K562 (cell line): ENCODE results near the gene DGKA. TPM values are rescaled to one million over a fixed set of nuclear protein-coding genes. Genes with fewer than 3 reads are reported as not detected.

Source experiments
- ARID2 ChIP-seq: fragments of 450-650 bp; IDR thresholded peaks from 2 replicates; pipeline ENCODE4 v1.6.1; 2017; ENCODE audit warnings: antibody characterized with exemption, mild to moderate bottlenecking
- DDX20 ChIP-seq: fragments of 450-650 bp; IDR thresholded peaks from 2 replicates; pipeline ENCODE4 v1.6.1; 2016; ENCODE audit warnings: missing genetic modification characterization, low read depth, mild to moderate bottlenecking, missing compliant biosample characterization, moderate library complexity
- ERF ChIP-seq: fragments of 450-650 bp; formaldehyde crosslinking; IDR thresholded peaks from 2 replicates; pipeline ENCODE4 v1.4.0; 2020; ENCODE audit warnings: mild to moderate bottlenecking, mixed read lengths
- FOSL1 ChIP-seq: fragments of 200-800 bp; sonication (Bioruptor generic); conservative IDR thresholded peaks from 2 replicates; pipeline ENCODE4 v1.6.1; 2016; ENCODE audit warnings: missing genetic modification characterization, missing compliant biosample characterization
- FOXP1 ChIP-seq: sonication (generic); formaldehyde crosslinking; IDR thresholded peaks from 2 replicates; pipeline ENCODE4 v1.8.0; 2022; ENCODE audit warnings: mild to moderate bottlenecking, missing genetic modification reagents
- FUS ChIP-seq: fragments of 200-400 bp; formaldehyde crosslinking; optimal IDR thresholded peaks from 2 replicates; pipeline ENCODE3; 2017; ENCODE audit warnings: low read depth, low read length
- GABPA ChIP-seq: fragments of 200-800 bp; sonication (Bioruptor generic); conservative IDR thresholded peaks from 2 replicates; pipeline ENCODE4 v1.6.1; 2016; ENCODE audit warnings: low read depth, missing genetic modification characterization, missing compliant biosample characterization
- HMGXB4 ChIP-seq: sonication (generic); formaldehyde crosslinking; IDR thresholded peaks from 2 replicates; pipeline ENCODE4 v1.8.1; 2023; ENCODE audit warnings: mild to moderate bottlenecking, missing genetic modification reagents
- HOXB6 ChIP-seq: fragments of 250-450 bp; sonication (Bioruptor Pico); IDR thresholded peaks from 2 replicates; pipeline ENCODE4 v1.5.1; 2022; ENCODE audit warnings: mild to moderate bottlenecking, borderline replicate concordance
- MAFK ChIP-seq: IDR thresholded peaks from 2 replicates; pipeline ENCODE4 v1.6.1; 2011; ENCODE audit warnings: low read length, improper control_type of control experiment
- MAX ChIP-seq: sonication (generic); formaldehyde crosslinking; IDR thresholded peaks from 2 replicates; pipeline ENCODE4 v1.9.0; 2022; ENCODE audit warnings: mild to moderate bottlenecking, missing genetic modification reagents
- MBD2 ChIP-seq: sonication (generic); IDR thresholded peaks from 2 replicates; pipeline ENCODE4 v1.6.1; 2016; ENCODE audit warnings: low read depth, borderline replicate concordance
- NFE2L1 ChIP-seq: fragments of 450-650 bp; IDR thresholded peaks from 2 replicates; pipeline ENCODE4 v1.6.1; 2016; ENCODE audit warnings: missing genetic modification characterization, low read depth, mild to moderate bottlenecking, missing compliant biosample characterization, moderate library complexity, borderline replicate concordance
- PHTF2 ChIP-seq: fragments of 250-450 bp; sonication (Bioruptor Pico); IDR thresholded peaks from 2 replicates; pipeline ENCODE4 v1.5.0; 2021; ENCODE audit warnings: mild to moderate bottlenecking
- POLR2B ChIP-seq: fragments of 450-650 bp; IDR thresholded peaks from 2 replicates; pipeline ENCODE4 v1.6.1; 2018; ENCODE audit warnings: low read depth; ENCODE audit not compliant: partially characterized antibody
- SMAD3 ChIP-seq: fragments of 450-650 bp; formaldehyde crosslinking; conservative IDR thresholded peaks from 2 replicates; pipeline ENCODE4 v1.4.0; 2020; ENCODE audit warnings: mild to moderate bottlenecking
- SNAPC5 ChIP-seq: fragments of 250-450 bp; sonication (Bioruptor Pico); IDR thresholded peaks from 2 replicates; pipeline ENCODE4 v1.8.0; 2021; ENCODE audit warnings: moderate library complexity, mild to moderate bottlenecking, inconsistent platforms
- TCFL5 ChIP-seq: fragments of 250-450 bp; sonication (Bioruptor Pico); conservative IDR thresholded peaks from 2 replicates; pipeline ENCODE4 v1.6.1; 2021; ENCODE audit warnings: mild to moderate bottlenecking, moderate library complexity, matching md5 sums
- TEAD1 ChIP-seq, 2 experiments: fragments of 450-650 bp in 1 of 2; sonication (generic) in 1 of 2; formaldehyde crosslinking; IDR thresholded peaks; 2 replicates each; pipeline versions ENCODE4 v1.4.0 to v1.8.0; 2020 to 2022; ENCODE audit warnings: mild to moderate bottlenecking in 2 of 2, missing genetic modification reagents in 1 of 2
- THAP12 ChIP-seq: fragments of 250-450 bp; sonication (Bioruptor Pico); IDR thresholded peaks from 2 replicates; pipeline ENCODE4 v1.9.0; 2021; ENCODE audit warnings: mild to moderate bottlenecking, inconsistent platforms
- ZFP1 ChIP-seq: fragments of 450-650 bp; formaldehyde crosslinking; IDR thresholded peaks from 2 replicates; pipeline ENCODE4 v1.4.0; 2020; ENCODE audit warnings: mild to moderate bottlenecking, mixed read lengths
- ZFX ChIP-seq: sonication (generic); formaldehyde crosslinking; IDR thresholded peaks from 2 replicates; pipeline ENCODE4 v1.8.0; 2022; ENCODE audit warnings: mild to moderate bottlenecking, missing genetic modification reagents, moderate library complexity
- ZNF197 ChIP-seq: fragments of 200-800 bp; sonication (Bioruptor generic); IDR thresholded peaks from 2 replicates; pipeline ENCODE4 v1.6.1; 2016; ENCODE audit warnings: low read depth, missing genetic modification characterization, missing compliant biosample characterization
- ZNF41 ChIP-seq: fragments of 250-450 bp; sonication (Bioruptor Pico); conservative IDR thresholded peaks from 2 replicates; pipeline ENCODE4 v1.4.0; 2020; ENCODE audit warnings: mild to moderate bottlenecking
- ZNF445 ChIP-seq: fragments of 250-450 bp; sonication (Bioruptor Pico); IDR thresholded peaks from 2 replicates; pipeline ENCODE4 v1.4.0; 2020; ENCODE audit warnings: low read depth, mild to moderate bottlenecking, moderate library complexity
- polyA plus RNA-seq, 8 experiments: library from polyadenylated mRNA; depleted of rRNA in 4 of 8; stranded (reverse) in 5 of 8; unstranded in 3 of 8; fragments of >200 nt; fragmentation: Nextera tagmentation in 2 of 8; fragmentation: Illumina TruSeq in 1 of 8; extraction: Ambion mirVana in 2 of 8; extraction: Trizol in 1 of 8; gene quantifications; 2 replicates each; pipeline versions ENCODE4 v1.2.1 to v1.2.3, GENCODE V29; 2011 to 2014; ENCODE audit warnings: inconsistent platforms in 1 of 8, missing spikeins in 1 of 8
- total RNA-seq, 7 experiments: library from RNA; depleted of rRNA in 6 of 7; stranded (reverse); fragments of >200 nt in 6 of 7; fragmentation: Illumina TruSeq in 2 of 7; extraction: Trizol in 2 of 7; gene quantifications; 2 replicates each; pipeline versions ENCODE4 v1.2.1 to v1.2.3, GENCODE V29; 2011 to 2021; ENCODE audit warnings: low replicate concordance in 1 of 7

The DGKA gene
- total and polyA plus RNA-seq, 9 of the 15 experiments (the other 6 are each of a cell fraction or from before 2014, with no cell fraction given) = 3.4 to 12.4 (median 6.2) TPM

- TF ChIP-seq MAFK = no peak
- TF ChIP-seq MAX (CRISPR knock-in tag) = no peak; the same call in 1 of the 2 replicates
- TF ChIP-seq SMAD3 (CRISPR knock-in tag) = no peak
- no peak for TF ChIP-seq FUS
- no peak for TF ChIP-seq ARID2
- no peak for TF ChIP-seq ZNF197 (CRISPR knock-in tag)
- peak; percentile 33; the same call in 1 of the 2 replicates for TF ChIP-seq THAP12
- TF ChIP-seq PHTF2 = peak; percentile 58; the same call in 1 of the 2 replicates
- no peak for TF ChIP-seq NFE2L1 (tag)
- no peak for TF ChIP-seq ZNF41 (CRISPR knock-in tag)
- TF ChIP-seq HMGXB4 (CRISPR knock-in tag) = 0 out of 2 replicates have a peak, but pooled peaks have one; percentile 15
- no peak for TF ChIP-seq ZNF445 (CRISPR knock-in tag)
- no peak for TF ChIP-seq DDX20 (tag)
- no peak for TF ChIP-seq FOXP1 (CRISPR knock-in tag)
- peak; percentile 70 for TF ChIP-seq ZFX (CRISPR knock-in tag)
- no peak; the same call in 1 of the 2 replicates for TF ChIP-seq GABPA (tag)
- TF ChIP-seq POLR2B = peak; percentile 58
- no peak for TF ChIP-seq HOXB6
- no peak for TF ChIP-seq SNAPC5 (CRISPR knock-in tag)
- no peak; the same call in 1 of the 2 replicates for TF ChIP-seq MBD2
- peak; percentile 35; the same call in 1 of the 2 replicates for TF ChIP-seq ZFP1 (CRISPR knock-in tag)
- TF ChIP-seq ERF (CRISPR knock-in tag) = peak; percentile 48; the same call in 1 of the 2 replicates
- no peak for TF ChIP-seq TCFL5
- TF ChIP-seq TEAD1 (CRISPR knock-in tag; IDR thresholded peaks at IDR 0.05) = 0 out of 4 replicates have a peak, but pooled peaks of 1 of the 2 experiments have one; percentile 22
- no peak for TF ChIP-seq FOSL1
Observed at GRCh38 chr12:55996715-55997534, 66.0 kb downstream of the DGKA start, which contains the start of gene SUOX (continued).
